GM21381 (cell line): ENCODE results near the gene ABCB11.
A peak's percentile ranks its signal among the peaks of the same experiment; 100 is the strongest.

Source experiments
- ATAC-seq: cut with Tn5 transposase; IDR thresholded peaks from one replicate; pipeline ENCODE4 v1.9.1; 2021; ENCODE audit warnings: mild to moderate bottlenecking, moderate library complexity; ENCODE audit not compliant: unreplicated experiment

Gene ABCB11

DNA sequence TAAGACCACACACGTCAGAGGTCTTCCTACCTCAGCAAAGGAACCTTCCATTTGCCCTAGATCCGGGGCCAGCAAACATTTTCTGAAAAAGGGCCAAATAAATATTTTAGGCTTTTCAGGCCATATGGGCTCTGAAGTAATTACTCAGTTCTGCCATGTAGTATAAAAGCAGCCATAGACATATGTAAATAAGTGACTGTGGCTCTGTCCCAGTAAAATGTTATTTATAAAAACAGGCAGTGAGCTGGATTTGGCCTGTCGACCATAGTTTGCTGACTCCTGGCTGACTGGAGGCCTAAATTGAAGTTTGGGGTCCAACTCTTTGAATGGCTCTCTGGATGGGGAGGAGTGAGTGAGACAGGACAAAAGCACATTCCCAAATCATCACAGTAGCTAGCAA lies 49.5 kb downstream of the ABCB11 start:
- no peak for ATAC-seq

DNA sequence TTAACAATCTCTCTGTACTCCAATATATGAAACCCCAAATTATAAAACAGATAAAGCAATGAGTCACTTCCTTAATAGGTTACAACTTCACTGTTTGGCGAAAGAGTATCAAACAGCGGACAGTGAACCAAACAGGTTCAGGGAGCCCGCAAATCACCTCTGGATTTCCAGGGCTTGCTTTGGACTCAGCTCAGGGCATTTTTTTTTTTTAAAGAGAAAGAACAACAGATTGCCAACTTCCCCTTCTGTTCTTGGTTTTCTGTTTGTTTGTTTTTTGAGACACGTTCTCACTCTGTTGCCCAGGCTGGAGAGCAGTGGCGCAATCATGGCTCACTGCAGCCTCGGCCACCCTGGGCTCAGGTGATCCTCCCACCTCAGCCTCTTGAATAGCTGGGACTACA lies 52.7 kb downstream of the ABCB11 start:
- no peak for ATAC-seq

DNA sequence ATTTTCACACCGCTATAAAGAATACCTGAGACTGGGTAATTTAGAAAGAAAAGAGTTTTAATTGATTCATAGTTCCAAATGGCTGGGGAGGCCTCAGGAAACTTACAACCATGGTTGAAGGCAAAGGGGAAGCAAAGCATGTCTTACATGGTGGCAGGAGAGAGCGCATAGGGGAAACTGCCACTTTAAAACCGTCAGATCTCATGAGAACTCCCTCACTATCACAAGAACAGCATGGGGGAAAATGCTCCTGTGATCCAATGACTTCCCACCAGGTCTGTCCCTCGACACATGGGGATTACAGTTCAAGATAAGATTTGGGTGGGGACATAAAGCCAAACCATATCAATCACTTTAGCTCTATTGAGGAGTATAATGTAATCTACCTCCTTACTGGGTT lies 53.5 kb downstream of the ABCB11 start:
- ATAC-seq = no peak

DNA sequence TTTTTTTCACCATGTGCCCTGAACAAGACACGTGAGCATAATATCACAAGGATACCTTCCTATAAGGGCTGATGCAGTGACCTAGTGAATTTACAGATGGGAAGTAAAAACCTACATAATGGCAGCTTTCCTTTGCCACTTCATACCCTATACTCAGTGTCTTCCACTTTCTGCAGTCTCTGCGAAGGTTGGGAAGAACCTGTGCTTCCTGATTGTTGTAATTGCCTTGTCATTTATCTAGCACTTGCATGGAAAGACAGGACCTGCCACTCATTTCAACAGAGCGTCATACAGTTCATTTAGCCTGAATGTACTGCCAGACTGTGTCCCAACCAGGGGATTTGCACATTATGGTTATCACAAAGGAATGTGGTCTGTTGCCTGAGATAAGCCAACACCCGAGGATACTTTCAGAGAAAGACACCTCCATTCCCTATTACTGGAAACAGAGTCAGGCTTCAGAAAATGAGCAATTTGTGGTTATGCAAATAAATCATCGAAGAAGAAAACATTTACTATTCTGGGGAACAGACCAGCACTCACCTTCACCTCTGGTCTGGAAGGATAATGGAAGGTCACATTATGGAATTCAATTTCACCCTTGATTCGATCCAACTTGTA lies 55.0 kb downstream of the ABCB11 start:
- ATAC-seq = no peak

DNA sequence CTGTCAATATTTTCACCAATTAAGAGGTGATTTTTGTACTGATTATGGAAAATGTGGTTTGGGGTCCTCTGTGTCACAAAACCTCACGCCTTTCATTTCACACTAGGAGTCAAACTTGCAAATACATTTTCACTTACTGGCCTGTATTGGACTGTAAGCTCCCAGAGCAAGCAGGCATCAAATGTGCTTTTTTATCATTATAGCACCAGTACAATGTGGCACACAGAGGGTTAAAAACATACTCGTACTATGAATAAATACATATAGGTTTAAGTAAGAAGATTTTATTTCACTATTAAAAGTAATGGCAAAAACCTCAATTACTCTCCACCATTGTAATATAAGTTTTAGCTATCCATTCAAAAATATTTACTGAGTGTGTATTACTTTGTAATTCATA lies 56.7 kb downstream of the ABCB11 start:
- no peak for ATAC-seq

DNA sequence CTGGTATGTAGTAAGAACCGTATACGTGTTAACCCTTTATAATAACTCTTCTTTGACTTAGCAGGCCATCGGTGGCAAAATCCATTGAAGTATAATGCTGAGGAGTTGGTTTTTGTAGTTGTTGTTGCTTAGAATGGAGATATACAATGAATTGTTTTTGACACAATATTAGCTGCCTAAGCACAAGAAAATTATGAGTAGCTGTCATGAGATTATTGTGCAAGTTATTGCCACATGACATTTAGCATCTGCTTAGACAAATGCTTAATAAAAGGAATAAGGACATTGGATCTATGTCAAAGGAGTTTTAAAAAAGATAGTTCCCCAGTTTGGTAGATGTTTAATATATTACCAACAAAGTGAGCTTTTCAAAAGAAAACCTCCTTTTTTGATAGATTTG lies 59.9 kb downstream of the ABCB11 start:
- no peak for ATAC-seq

DNA sequence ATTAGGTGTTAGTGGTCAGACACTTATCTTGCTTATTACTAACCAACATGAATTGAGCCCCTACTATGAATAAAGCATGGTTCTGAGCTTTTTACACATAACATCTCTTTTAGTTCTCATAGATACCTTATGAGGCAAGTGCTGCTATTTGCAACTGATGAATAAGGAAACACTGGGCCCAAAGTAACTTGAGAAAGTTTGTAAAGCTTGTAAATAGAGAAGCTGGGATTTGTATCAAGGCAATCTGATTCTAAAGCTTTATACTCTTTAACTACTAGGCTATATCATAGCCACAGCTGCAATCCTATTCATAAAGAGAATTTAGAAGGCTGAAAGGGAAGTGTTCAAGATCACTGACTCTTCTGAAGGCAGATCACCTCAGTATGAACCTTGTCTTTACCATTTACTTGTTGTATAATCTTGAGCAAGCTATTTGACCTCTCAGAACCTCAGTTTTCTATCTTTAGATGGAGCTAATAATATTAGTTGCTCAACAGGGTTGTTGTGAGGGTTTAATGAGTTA lies 60.4 kb downstream of the ABCB11 start:
- ATAC-seq = no peak

DNA sequence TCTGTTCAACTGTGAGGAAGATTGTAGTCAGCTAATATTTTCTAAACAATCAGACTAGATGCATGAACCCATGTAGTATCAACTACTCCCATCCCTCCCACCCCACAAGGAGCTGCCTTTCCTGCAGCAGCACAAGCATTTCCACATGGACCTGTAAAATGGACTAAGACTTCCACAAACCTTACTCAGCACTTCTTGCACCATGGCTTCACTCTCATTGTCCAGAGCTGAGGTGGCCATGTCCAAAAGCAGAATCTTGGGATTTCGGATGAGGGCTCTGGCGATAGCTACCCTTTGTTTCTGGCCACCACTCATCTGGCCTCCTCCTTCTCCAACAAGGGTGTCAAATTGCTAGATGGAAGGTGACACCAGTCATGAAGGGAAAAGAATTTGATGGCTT lies 61.3 kb downstream of the ABCB11 start:
- no peak for ATAC-seq

DNA sequence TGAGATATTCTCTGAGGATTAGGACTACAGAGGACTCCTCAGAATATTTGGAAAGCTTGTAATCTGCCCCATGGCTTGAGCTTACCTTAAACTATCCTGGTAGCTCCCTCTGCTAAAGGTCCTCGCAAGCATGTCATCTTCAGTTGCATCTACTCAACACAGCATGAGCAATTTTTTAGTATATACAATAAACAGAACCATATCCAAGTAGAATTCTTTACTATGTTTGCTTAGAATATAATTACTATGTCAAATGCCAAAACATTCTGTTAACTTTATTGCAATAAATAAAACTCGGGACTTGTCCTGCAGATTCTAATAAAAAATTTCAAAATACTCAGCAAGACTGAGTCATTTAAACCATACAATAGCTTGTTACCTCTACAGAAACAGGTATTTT lies 62.8 kb downstream of the ABCB11 start:
- no peak for ATAC-seq

DNA sequence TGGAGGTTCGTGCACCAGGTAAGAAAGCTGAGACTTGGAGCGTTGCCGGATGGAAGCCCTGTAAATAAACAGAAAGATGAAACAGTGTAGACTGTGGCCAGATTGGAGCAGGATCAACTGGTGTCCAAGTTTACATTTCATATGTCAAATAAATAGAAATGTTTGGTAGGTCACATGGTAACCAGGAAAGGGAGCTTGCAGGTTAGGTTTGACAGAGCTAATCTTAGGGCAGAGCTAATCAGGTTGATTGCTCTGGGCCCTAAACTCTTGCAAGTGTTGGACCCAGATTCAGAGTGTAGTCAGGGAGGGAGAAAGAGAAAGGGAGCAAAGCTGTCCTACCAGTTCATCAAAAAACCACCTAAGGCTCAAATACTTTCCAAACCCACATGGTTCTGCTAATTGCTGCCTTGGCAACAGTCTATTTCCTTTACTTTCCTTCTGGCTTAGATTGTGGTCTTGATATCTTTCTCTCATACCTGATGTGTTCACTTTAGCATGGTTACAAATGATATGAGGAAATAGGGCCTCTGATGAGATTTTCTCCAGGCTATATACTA lies 66.8 kb downstream of the ABCB11 start:
- ATAC-seq = no peak

DNA sequence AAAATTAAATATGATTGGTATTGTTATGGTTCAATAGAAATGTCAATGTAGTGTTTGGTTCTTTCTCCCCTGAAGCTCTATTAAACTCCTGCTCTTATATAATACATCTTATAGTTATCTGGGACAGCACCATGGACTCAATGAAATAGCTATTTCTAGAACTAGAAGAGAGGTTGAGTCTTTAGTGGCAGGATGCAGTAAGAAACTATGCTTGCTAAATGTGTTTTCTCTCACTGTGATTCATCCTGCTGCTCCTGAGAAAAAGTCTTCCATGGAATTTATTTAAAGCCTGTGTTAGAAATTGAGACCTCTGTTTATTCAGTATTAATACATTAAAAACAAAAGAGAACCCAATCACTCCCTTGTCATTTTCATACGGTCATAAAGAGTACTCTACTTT lies 68.5 kb downstream of the ABCB11 start:
- ATAC-seq = no peak

DNA sequence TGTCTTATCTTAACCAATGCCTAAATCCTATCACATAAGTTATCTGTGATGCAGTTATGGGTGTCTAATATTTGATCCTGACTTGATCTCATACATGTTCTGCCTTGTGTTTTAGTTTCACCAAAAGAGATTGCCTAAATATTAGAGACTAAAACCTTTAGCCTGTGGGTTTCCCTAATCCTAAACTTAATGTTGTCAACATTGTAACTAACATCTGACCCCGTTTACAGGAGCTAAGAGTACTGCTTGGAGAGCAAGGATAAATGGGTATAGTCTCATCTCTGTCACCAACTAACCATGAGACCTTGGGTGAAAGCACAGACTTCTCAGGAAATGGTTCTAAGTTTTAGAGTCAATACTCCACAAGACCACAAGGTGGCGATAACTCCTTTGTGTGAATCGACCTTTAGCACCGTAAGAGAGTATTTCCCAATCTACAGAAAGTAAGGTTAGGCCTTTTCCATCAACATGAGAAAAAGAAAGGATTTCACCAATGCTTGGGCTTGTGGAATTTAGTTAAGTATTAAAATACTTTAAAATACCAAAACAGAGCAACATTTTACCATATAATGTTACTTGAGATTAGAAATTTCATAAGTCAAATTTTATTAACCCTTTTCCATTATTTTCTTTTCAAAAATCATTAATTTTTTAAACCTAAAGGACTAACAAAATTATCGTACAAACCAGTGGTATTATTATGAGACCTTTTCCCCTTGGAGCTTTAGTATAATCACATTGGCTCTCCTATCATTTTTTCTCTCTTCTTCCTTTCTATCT lies 69.5 kb downstream of the ABCB11 start:
- ATAC-seq = peak; percentile 91

DNA sequence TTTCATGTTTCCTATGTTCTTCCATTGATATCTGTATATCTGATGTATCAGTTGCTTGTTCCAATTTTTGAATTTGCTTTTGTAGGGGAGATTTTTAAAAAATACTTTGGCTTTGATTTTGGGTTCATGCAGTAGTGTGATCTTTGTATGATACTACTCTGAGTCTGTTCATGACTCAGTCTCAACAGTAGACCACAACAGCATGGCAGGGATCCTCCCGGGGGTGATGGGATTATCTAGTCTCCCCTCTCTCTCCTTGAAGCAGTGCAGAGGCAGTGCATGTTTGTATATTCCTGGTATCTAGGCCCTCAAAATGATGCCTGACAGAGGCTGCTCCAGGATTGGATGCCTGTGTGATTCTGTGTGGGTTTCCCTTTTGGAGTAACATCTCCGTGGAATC lies 74.7 kb downstream of the ABCB11 start:
- no peak for ATAC-seq

DNA sequence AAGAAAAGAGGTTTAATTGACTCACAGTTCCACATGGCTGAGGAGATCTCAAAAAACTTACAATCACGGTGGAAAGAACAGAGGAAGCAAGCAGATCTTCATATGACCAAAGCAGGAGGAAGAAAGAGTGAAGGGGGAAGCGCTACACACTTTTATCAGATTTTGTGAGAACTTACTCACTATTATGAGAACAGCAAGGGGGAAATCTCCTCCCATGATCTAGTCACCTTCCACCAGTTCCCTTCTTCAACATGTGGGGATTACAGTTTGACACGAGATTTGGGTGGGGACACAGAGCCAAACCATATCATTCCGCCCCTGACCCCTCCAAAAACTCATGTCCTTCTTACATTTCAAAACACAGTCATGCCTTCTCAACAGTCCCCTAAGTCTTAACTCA lies 75.8 kb downstream of the ABCB11 start:
- ATAC-seq = no peak

DNA sequence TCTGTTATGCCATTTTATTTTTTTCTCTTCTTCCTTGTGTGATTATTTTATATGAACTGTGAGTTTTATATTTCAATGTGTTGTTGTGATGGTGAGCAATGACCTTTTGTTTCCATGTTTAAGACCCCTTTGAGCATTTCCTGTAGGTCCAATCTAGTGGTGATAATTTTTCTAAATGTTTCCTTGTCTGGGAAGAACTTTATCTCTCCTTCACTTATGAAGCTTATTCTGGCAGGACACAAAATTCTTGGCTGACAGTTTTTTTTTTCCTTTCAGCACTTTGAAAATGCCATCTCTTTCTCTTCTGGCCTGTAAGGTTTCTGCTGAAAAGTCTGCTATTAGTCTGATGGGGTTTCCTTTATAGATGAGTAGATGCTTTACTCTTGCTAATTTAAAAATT lies 76.9 kb downstream of the ABCB11 start:
- ATAC-seq = no peak

DNA sequence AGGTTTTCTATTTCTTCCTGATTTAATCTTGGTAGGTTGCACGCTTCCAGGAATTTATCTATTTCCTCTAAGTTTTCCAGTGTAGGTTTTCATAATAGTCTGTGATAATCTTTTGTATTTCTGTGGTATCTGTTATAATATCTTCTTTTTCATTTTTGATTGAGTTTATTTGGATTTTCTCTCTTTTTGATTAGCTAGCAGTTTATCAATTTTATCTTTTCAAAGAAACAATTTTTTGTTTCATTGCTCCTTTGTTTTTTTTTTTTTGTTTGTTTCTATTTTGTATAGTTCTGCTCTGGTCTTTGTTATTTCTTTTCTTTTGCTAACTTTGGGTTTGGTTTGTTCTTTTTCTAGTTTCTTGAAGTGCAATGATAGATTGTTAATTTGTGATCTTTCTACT lies 78.7 kb downstream of the ABCB11 start:
- ATAC-seq = no peak

DNA sequence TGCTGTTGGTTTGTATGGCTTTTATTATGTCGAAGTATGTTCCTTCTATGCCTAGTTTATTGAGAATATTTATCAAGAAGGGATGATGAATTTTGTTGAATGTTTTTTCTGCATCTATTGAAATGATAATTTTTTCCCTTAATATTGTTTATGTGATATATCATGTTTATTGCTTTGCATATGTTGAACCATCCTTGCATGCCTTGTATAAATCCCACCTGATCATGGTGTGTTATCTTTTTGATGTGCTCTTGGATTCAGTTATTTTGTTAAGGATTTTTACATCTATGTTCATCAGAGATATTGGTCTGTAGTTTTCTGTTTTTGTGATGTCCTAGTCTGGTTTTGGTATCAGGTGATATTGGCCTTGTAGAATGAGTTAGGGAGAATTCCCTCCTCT lies 79.3 kb downstream of the ABCB11 start:
- no peak for ATAC-seq

DNA sequence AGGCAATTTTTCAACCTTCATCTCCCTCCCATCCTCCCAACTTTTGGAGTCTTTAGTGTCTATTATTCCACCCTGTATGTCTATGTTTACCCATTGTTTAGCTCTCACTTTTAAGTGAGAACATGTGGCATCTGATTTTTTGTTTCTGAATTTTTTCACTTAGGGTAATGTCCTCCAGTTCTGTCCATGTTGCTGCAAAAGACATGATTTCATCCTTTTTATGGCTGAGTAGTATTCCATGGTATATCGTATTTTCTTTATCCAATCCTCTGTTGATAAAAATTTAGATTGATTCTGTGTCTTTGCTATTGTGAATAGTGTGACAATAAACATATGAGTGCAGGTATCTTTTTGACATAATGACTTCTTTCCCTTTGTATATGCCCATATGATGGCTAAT lies 81.8 kb downstream of the ABCB11 start:
- ATAC-seq = no peak

DNA sequence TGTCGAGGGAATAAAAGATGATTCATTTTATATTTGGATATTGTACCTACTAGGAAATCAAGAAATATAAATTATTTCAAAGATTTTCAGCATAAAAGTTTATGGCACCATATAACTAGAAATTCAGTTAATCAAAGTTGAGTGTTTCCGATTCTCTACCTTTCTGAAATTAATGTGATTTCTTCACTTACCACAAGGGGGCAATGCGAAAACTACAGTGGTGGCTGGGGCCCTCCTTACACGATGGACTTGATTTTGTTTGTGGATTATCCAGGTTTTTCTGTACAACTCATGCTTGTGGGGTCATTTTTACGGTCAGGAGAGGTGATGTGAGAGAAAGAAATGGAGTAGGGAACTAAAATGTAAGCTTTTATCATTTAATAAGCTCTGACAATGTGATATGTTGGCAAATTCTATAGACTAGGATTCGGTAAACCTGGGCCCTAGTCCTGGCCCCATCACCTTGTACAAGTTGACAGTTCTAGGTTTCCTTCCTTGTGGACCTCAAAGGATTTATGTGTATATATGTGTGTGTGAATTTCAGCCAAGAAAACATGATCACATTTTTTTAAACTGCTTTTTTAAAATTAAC lies 82.4 kb downstream of the ABCB11 start:
- no peak for ATAC-seq

DNA sequence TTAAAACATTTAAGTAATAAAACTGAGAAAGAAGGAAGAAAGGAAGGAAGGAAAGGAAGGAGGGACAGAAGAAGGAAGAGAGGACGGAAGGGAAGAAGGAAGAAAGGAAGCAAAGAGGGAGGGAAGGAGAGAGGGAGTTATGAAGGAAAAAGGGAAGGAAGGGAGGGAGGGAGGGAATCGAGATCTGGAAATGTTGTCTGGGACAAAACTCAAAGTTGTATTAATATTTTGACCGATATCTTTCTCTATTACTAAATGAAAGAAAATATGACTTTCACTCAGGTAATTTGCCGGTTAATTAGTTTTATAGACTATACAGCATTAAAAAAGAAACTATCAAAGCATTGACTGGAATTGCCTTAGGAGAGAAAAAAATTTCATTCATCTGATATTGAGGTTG lies 85.6 kb downstream of the ABCB11 start:
- no peak for ATAC-seq

DNA sequence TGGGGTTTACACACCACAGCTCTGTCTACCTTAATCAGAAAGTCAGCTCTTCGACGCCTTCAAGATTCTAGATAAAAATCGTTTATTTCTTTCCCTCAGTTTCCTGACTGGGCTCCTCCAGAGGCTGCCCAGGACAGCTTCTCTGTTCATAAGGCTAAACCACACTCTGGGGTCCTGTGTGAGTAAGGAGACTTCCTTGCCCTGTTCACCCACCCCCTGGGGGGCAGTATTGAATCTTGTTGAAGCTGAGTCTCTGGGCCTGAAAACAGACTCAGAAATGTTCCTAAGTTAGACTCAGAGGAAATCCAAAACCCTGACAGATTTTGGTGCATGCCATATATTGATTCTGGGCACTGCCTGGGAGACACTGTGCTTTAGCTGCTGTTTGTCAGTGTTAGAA lies 87.1 kb downstream of the ABCB11 start:
- no peak for ATAC-seq

DNA sequence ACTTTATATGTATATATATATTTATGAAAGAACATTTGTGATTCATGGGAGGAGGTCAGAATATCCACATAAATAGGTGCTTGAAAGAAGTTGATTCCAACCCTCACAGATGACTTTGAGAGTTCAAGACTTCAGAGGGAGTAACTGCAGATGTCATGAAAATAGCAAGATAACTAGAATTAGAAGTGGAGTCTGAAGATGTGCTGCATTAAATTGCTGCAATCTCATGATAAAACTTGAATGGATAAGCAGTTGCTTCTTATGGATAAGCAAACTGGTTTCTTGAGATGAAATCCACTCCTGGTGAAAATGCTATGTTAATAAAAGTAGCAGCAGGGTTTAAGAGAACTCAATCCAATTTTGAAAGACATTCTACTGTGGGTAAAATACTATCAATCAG lies 89.8 kb downstream of the ABCB11 start:
- ATAC-seq = no peak
